Upper lobe of left lung (tissue), 6 donors: Measurements from ENCODE around the gene EVC. TPM values are rescaled to one million over a fixed set of nuclear protein-coding genes. Genes with fewer than 3 reads are reported as not detected.
"Not testable (repeated sequence)": the region's sequence is repeated elsewhere in the genome, so short reads cannot be mapped to it uniquely, and the experiment has no call there.

Source experiments
- ATAC-seq, 2 donors: fragments of 200-7000 bp; cut with Tn5 transposase; one replicate each; pipeline ENCODE4 v1.9.1; 2022; ENCODE audit warnings: mild to moderate bottlenecking in 2 of 2, moderate library complexity in 2 of 2; ENCODE audit not compliant: low FRiP score in 2 of 2
- DNase-seq, 2 donors: peaks; one replicate each; pipeline ENCODE4 v3.0.0-alpha.2; 2019 to 2020
- H3K27ac ChIP-seq, 4 donors: fragments of 200-600 bp; sonication (generic); one replicate each; pipeline ENCODE4 v1.5.1; 2016 to 2019
- H3K27me3 ChIP-seq, 4 donors: fragments of 200-600 bp; sonication (generic); one replicate each; pipeline ENCODE4 v1.5.1; 2017 to 2019
- H3K36me3 ChIP-seq, 4 donors: fragments of 200-600 bp; sonication (generic); one replicate each; pipeline ENCODE4 v1.5.1; 2016 to 2019
- H3K4me1 ChIP-seq, 4 donors: fragments of 200-600 bp; sonication (generic); one replicate each; pipeline ENCODE4 v1.5.1; 2018 to 2019
- H3K4me3 ChIP-seq, 4 donors: fragments of 200-600 bp; sonication (generic); one replicate each; pipeline ENCODE4 v1.5.1; 2017 to 2019; ENCODE audit warnings: mild to moderate bottlenecking in 2 of 4, moderate library complexity in 1 of 4
- H3K9me3 ChIP-seq, 4 donors: fragments of 200-600 bp; sonication (generic); one replicate each; pipeline ENCODE4 v1.5.1; 2018 to 2019
- CTCF ChIP-seq, 6 experiments: fragments of 450-650 bp in 4 of 6; fragments of 200-600 bp in 2 of 6; sonication (generic) in 2 of 6; IDR thresholded peaks; one replicate each; pipeline ENCODE4 v1.5.1; 2016 to 2019; ENCODE audit warnings: antibody characterized with exemption in 6 of 6
- EP300 ChIP-seq, 4 donors: sonication (generic); formaldehyde crosslinking; IDR thresholded peaks; one replicate each; pipeline ENCODE4 v1.5.1; 2017; ENCODE audit warnings: antibody characterized with exemption in 4 of 4, control low read depth in 2 of 4
- POLR2A ChIP-seq, 4 donors: fragments of 450-650 bp; IDR thresholded peaks; one replicate each; pipeline ENCODE4 v1.5.1; 2016 to 2017; ENCODE audit warnings: antibody characterized with exemption in 4 of 4, mild to moderate bottlenecking in 2 of 4
- POLR2AphosphoS5 ChIP-seq, 2 donors: sonication (generic); formaldehyde crosslinking; IDR thresholded peaks; one replicate each; pipeline ENCODE4 v1.5.1; 2017; ENCODE audit warnings: antibody characterized with exemption in 2 of 2
- WGBS, 2 donors: methylation state at CpG; one replicate each; pipeline ENCODE4 v1.1.5; 2017 to 2018; 5-methylcytosine and 5-hydroxymethylcytosine counted together
- total RNA-seq, 6 donors: library from RNA; depleted of rRNA in 4 of 6; stranded (reverse); fragments of >200 nt in 4 of 6; gene quantifications; one replicate each; pipeline versions ENCODE4 v1.1.0 to v1.2.1, GENCODE V29; 2016 to 2021
- donor health status: DM: no; HTN: no; CAD: no; lungs with moderate emphysema.
- donor health status: DM: no; HTN: yes; CAD: no; lungs with severe emphysema.

EVC gene
- total RNA-seq, 6 donors from 2014 or later, result 25.6 to 65.1 (median 36.2) TPM

- no peaks in the 10 kb centered on the region for H3K36me3 ChIP-seq
- ATAC-seq, result no peak
- no peak for DNase-seq
- TF ChIP-seq POLR2AphosphoS5 (IDR thresholded peaks at IDR 0.05), result no peak
- no peak for TF ChIP-seq CTCF (IDR thresholded peaks at IDR 0.05)
- no peak for TF ChIP-seq POLR2A (IDR thresholded peaks at IDR 0.05)
- TF ChIP-seq EP300 (IDR thresholded peaks at IDR 0.05), result no peak
- H3K4me1 ChIP-seq, result peaks cover 4 to 10% (median 6%) of the 10 kb centered on the region in 4 donors
- no peaks in the 10 kb centered on the region for H3K27me3 ChIP-seq
- H3K9me3 ChIP-seq, result no peaks in the 10 kb centered on the region
- WGBS, 2 donors, result 29 to 46% methylated on average over 3 of the region's 3 CpGs
- no peak overlapping the region for H3K4me3 ChIP-seq
- no peak overlapping the region for H3K27ac ChIP-seq
Observed at GRCh38 chr4:5836943-5837342, 125.9 kb downstream of the EVC start.

- not testable (repeated sequence) for H3K4me3 ChIP-seq, H3K27ac ChIP-seq, H3K9me3 ChIP-seq, H3K4me1 ChIP-seq, DNase-seq, ATAC-seq, H3K36me3 ChIP-seq, H3K27me3 ChIP-seq
- 77 to 84% methylated on average over 6 of the region's 6 CpGs for WGBS, 2 donors
Observed at GRCh38 chr4:5837483-5837882, 126.5 kb downstream of the EVC start.

GRCh38 chr4:5839332-5839731 lies 128.3 kb downstream of the EVC start:
- no peak for ATAC-seq
- no peak for TF ChIP-seq POLR2AphosphoS5 (IDR thresholded peaks at IDR 0.05)
- no peak for TF ChIP-seq CTCF (IDR thresholded peaks at IDR 0.05)
- no peak for TF ChIP-seq EP300 (IDR thresholded peaks at IDR 0.05)
- TF ChIP-seq POLR2A (IDR thresholded peaks at IDR 0.05), result no peak
- peak overlapping the region in 1 of 4 donors; percentile 49 for H3K27ac ChIP-seq

GRCh38 chr4:5839751-5840674 lies 129.0 kb downstream of the EVC start:
- H3K4me3 ChIP-seq, result no peak overlapping the region
- no peaks in the 10 kb centered on the region for H3K9me3 ChIP-seq
- peak overlapping the region in 2 of 4 donors; percentile 1 to 49 for H3K27ac ChIP-seq
- TF ChIP-seq POLR2A (IDR thresholded peaks at IDR 0.05) (no peak), POLR2AphosphoS5 (IDR thresholded peaks at IDR 0.05) (peak in 1 of 2 donors; percentile 11)
- DNase-seq (peak in 1 of 2 donors; percentile 87), ATAC-seq (peak in 1 of 2 donors; percentile 89)
- 72 to 76% methylated on average over 20 to 30 of the region's 30 CpGs for WGBS, 2 donors
- no peaks in the 10 kb centered on the region for H3K27me3 ChIP-seq
- peaks cover 5 to 18% (median 14%) of the 10 kb centered on the region in 4 donors for H3K4me1 ChIP-seq
- no peaks in the 10 kb centered on the region for H3K36me3 ChIP-seq

More at GRCh38 chr4:5839332-5839731, 128.3 kb downstream of the EVC start:
- H3K27me3 ChIP-seq, result no peaks in the 10 kb centered on the region
- H3K36me3 ChIP-seq, result no peaks in the 10 kb centered on the region
- peaks cover 5 to 18% (median 14%) of the 10 kb centered on the region in 4 donors for H3K4me1 ChIP-seq
- no peaks in the 10 kb centered on the region for H3K9me3 ChIP-seq
- WGBS, 2 donors, result 86 to 96% methylated on average over 6 to 13 of the region's 13 CpGs
- DNase-seq, result no peak
- no peak overlapping the region for H3K4me3 ChIP-seq

- H3K4me3 ChIP-seq, result no peak overlapping the region
- H3K27me3 ChIP-seq, result no peaks in the 10 kb centered on the region
- peaks cover 5 to 18% (median 14%) of the 10 kb centered on the region in 4 donors for H3K4me1 ChIP-seq
- TF ChIP-seq CTCF (IDR thresholded peaks at IDR 0.05) (no peak), POLR2AphosphoS5 (IDR thresholded peaks at IDR 0.05) (no peak), POLR2A (IDR thresholded peaks at IDR 0.05) (no peak), EP300 (IDR thresholded peaks at IDR 0.05) (no peak)
- no peak for ATAC-seq
- H3K9me3 ChIP-seq, result no peaks in the 10 kb centered on the region
- no peaks in the 10 kb centered on the region for H3K36me3 ChIP-seq
- no peak for DNase-seq
- WGBS, 2 donors, result 84 to 88% methylated on average over 3 to 4 of the region's 4 CpGs
- H3K27ac ChIP-seq, result no peak overlapping the region
Observed at GRCh38 chr4:5842456-5842855, 131.5 kb downstream of the EVC start.
